Measurements from ENCODE around the gene FAM221B.

Gene FAM221B, protein sequence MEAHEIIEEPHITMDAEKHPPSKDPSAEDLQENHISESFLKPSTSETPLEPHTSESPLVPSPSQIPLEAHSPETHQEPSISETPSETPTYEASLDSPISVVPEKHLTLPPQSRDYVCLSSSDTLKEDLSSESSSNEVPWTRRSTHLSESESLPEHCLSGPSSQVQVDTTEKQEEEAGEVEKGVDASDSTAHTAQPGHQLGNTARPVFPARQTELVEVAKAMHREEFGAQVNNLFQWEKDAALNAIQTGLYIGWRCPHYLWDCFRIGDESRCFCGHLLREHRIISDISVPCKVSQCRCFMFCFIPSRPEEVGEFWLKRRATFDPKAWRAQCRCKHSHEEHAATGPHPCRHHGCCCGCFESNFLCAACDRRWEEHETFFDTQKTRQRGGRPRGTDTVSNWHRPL

DNA sequence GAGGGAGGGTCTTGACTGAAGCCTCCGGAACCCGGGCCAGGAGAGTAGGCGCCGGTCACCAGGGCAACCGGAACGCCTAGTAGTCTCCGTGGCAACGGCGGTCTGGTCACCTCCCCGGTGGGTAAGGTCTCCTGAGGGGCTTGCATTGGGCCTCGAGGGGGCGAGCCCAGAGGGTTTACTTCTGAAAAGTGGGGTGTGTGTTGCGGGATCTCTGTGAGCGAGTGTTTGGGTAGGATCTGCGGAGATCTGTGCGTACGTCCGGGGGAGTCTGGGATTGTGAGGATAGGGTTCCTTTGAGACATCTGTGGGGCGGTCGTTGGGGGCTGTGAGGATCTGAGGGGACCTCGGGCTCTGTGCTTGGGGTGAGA, at the start of gene FAM221B:
TSS of gene FAM221B (minus strand) at position 17 of the 368 bp plus-strand sequence. CDS start 2,571 bp downstream, outside the sequence.
- peak within 1 kb of the TSS; percentile 86 for H3K4me3 ChIP-seq (replicated peaks; ENCODE audit: low read depth, low read length)
- DNase-seq (ENCODE audit: extremely low read depth, insufficient read length), result no peak
- TF ChIP-seq, protein P1, sequence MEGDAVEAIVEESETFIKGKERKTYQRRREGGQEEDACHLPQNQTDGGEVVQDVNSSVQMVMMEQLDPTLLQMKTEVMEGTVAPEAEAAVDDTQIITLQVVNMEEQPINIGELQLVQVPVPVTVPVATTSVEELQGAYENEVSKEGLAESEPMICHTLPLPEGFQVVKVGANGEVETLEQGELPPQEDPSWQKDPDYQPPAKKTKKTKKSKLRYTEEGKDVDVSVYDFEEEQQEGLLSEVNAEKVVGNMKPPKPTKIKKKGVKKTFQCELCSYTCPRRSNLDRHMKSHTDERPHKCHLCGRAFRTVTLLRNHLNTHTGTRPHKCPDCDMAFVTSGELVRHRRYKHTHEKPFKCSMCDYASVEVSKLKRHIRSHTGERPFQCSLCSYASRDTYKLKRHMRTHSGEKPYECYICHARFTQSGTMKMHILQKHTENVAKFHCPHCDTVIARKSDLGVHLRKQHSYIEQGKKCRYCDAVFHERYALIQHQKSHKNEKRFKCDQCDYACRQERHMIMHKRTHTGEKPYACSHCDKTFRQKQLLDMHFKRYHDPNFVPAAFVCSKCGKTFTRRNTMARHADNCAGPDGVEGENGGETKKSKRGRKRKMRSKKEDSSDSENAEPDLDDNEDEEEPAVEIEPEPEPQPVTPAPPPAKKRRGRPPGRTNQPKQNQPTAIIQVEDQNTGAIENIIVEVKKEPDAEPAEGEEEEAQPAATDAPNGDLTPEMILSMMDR (IDR thresholded peaks at IDR 0.05; ENCODE audit: insufficient read depth, low read length, poor library complexity, severe bottlenecking), result no peak
- H3K36me3 ChIP-seq (ENCODE audit: control insufficient read depth, insufficient read depth, low read length), result no peaks in the 10 kb centered on the region
- H3K27me3 ChIP-seq (replicated peaks; ENCODE audit: control insufficient read depth, insufficient read depth, low read length), result no peaks in the 10 kb centered on the region

DNA sequence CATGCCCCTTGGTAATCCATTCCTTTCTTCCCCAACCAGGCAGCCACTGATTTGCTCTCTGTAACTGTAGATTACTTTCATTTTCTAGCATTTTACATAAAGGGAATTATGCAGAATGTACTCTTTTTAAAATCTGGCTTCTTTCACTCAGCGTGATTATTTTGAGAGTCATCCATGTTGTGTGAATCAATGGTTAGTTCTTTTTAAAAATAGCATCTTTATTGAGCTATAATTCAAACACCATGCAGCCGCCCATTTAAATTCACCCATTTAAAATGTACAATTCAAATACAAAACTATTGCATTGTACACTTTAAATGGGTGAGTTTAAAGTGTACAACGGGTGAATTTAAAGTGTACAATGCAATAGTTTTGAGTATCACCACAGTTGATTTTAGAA, 44.0 kb upstream of the FAM221B start:
- Histone ChIP-seq H3K36me3 (ENCODE audit: control insufficient read depth, insufficient read depth, low read length) (no peaks in the 10 kb centered on the region), H3K4me3 (replicated peaks; ENCODE audit: low read depth, low read length) (no peak overlapping the region), H3K27me3 (replicated peaks; ENCODE audit: control insufficient read depth, insufficient read depth, low read length) (no peaks in the 10 kb centered on the region)
- TF ChIP-seq, protein P1 (IDR thresholded peaks at IDR 0.05; ENCODE audit: insufficient read depth, low read length, poor library complexity, severe bottlenecking), result no peak
- no peak for DNase-seq (ENCODE audit: extremely low read depth, insufficient read length)

DNA sequence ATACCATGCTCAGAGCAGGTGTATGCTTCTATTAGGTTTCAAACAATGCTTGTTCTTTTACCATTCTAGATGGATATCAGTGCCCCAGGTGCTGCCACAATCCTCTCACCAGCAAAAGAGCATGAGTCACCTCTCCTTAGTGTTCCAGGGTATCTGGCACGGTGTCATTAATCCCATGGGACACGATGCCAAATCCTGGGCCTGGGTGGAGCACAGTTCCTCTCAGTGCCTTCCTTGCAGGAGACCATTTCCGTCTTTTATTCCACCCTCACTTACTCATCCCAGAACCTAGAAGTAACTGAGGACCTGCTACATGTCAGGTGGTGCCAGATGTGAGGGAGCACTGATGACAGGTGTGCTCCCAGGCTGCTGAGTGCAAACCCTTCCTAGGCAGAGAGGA, 43.0 kb upstream of the FAM221B start:
- TF ChIP-seq, protein P1 (IDR thresholded peaks at IDR 0.05; ENCODE audit: insufficient read depth, low read length, poor library complexity, severe bottlenecking), result no peak
- DNase-seq (ENCODE audit: extremely low read depth, insufficient read length), result no peak

DNA sequence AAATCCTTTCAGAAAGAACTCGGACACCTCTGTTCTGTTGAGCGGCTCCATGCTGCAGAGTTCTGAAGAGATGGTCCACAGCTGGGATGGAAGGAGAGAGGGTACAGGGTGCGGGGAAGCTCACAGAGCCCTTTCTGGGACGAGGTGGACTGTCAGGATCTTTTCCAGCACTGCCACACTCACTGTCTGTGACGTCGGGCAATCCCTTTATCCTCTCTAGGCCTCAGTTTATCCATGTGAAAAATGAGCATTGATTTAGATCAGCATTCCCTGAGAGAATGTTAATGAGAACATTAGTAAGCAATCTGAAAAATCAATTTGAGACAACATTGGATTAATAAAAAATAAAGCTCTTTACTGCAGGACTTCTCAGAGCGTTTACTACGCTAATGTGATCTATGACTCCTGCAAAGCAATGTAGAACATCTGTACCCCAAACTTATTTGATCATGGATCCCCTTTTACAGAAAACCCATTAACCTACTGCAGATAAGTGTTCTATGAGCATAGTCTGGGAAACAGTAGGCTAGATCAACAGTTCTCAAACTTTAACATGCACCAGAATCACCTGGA, 41.9 kb upstream of the FAM221B start, which contains the start of gene OR13J1:
TSS of gene OR13J1 (minus strand) at position 51 of the 573 bp plus-strand sequence. CDS start at position 51, 0 bp downstream.
- no peaks in the 10 kb centered on the region for H3K27me3 ChIP-seq (replicated peaks; ENCODE audit: control insufficient read depth, insufficient read depth, low read length)
- no peak within 1 kb of the TSS for H3K4me3 ChIP-seq (replicated peaks; ENCODE audit: low read depth, low read length)
- no peaks in the 10 kb centered on the region for H3K36me3 ChIP-seq (ENCODE audit: control insufficient read depth, insufficient read depth, low read length)
- TF ChIP-seq, protein P1 (IDR thresholded peaks at IDR 0.05; ENCODE audit: insufficient read depth, low read length, poor library complexity, severe bottlenecking), result no peak
- DNase-seq (ENCODE audit: extremely low read depth, insufficient read length), result no peak

More for the DNA sequence above, 43.0 kb upstream of the FAM221B start:
- Histone ChIP-seq H3K36me3 (ENCODE audit: control insufficient read depth, insufficient read depth, low read length) (no peaks in the 10 kb centered on the region), H3K4me3 (replicated peaks; ENCODE audit: low read depth, low read length) (no peak overlapping the region), H3K27me3 (replicated peaks; ENCODE audit: control insufficient read depth, insufficient read depth, low read length) (no peaks in the 10 kb centered on the region)

DNA sequence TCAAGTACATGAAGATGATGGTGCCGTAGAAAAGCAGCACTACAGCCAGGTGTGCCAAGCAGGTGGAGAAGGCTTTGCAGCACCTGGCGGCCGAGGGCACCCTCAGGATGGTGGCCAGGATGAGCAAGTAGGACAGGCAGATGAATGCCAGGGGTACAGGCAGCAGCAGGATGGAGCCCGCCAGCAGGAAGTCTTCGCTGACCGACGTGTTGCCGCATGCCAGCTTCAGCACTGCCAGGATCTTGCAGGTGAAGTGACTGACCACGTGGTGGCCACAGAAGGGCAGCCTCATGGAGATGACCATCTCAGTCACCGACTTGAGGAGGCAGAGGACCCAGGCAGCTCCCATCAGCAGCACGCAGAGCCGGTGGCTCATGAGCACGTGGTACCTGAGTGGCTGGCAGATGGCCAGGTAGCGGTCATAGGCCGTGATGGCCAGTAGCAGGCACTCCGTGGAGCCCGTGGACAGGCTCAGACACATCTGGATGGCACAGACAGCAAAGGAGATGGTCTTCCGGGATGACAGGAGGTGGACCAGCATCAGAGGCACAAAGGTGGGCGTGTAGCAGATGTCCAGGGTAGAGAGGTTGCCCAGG, 41.2 kb upstream of the FAM221B start:
- H3K36me3 ChIP-seq (ENCODE audit: control insufficient read depth, insufficient read depth, low read length), result no peaks in the 10 kb centered on the region
- no peak for DNase-seq (ENCODE audit: extremely low read depth, insufficient read length)
- TF ChIP-seq, protein P1 (IDR thresholded peaks at IDR 0.05; ENCODE audit: insufficient read depth, low read length, poor library complexity, severe bottlenecking), result no peak

More for the DNA sequence above, 41.2 kb upstream of the FAM221B start:
- Histone ChIP-seq H3K27me3 (replicated peaks; ENCODE audit: control insufficient read depth, insufficient read depth, low read length) (no peaks in the 10 kb centered on the region), H3K4me3 (replicated peaks; ENCODE audit: low read depth, low read length) (no peak overlapping the region)
